HG03097 (cell line): ENCODE measurements around the gene ATE1.
"Not testable (repeated sequence)": the region's sequence is repeated elsewhere in the genome, so short reads cannot be mapped to it uniquely, and the experiment has no call there.

Source experiments
- ATAC-seq: cut with Tn5 transposase; IDR thresholded peaks from one replicate; pipeline ENCODE4 v1.9.1; 2021; ENCODE audit not compliant: unreplicated experiment, low FRiP score

Gene ATE1

DNA sequence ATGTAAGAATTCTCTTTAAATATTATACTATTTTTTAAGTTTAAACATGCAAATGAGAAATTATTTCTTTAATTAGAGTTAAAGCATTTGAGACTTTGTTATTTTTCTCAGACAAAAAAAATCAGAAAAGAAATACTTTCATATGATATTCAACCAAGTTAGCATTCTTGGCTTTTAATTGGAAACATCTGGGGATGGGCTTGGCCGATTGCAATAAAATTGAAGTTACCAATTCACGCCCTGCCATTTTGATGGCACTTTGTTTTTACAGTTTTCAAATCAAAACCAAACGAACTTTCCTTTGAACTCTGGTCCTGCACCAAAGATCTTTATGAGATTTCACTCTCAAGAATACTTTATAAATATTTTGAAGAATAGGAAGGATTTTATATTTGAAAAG lies 127.7 kb downstream of the ATE1 start:
- ATAC-seq: no peak

DNA sequence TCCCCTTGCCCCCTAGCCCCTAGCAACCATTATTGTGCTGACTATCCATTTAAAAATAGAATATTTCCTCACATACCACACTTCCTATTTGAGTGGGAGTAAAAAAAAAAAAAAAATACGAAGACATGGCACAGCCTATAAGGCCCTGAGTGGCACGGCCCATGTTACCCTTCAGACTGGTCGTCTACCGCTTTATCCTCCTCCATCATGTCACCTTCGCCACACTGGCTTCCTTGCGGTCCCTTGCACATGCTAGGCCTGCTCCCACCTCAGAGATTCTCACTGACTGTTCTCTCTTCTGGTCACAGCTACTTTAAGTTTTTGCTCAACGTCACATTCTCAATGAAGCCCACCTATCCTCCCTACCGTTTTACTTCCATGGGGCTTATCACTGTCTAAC lies 130.3 kb downstream of the ATE1 start:
- ATAC-seq: no peak

DNA sequence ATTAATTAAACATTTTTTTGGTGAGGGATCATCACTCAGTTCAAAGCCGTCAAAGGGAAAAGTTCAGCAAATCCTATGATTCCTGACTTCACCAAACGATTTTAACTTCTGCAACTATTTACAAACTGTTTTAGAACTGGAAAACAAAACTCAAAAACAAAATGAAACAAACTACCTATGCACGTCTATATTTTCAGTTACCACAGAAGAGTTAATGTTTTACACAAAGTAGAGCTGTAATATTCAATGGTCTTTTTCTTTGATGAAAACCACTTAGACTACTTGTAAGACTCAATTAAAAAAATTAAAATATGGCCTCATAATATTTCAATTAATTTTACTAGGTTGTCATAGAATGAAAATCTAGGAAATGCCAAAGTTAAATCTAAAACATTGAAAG lies 131.5 kb downstream of the ATE1 start:
- peak; percentile 84 for ATAC-seq

DNA sequence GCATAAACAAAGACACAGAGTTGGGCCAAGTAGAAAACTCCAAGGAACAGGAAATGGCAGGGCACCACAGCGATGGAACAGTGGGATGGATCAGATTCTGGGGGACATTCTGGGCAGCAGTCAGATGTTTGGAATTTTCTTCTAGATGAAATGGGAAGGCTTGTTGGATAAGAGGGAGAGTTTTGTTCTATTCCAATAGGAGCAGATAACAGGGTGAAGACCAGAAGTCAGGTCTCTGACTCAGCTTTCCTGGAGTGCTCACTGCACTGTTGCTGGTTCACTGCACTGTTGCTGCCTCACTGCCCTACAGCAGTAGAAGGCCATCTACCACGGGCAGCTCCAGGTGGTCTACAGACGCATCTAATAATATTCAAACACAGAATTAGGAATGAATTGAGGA lies 135.6 kb downstream of the ATE1 start:
- no peak for ATAC-seq

DNA sequence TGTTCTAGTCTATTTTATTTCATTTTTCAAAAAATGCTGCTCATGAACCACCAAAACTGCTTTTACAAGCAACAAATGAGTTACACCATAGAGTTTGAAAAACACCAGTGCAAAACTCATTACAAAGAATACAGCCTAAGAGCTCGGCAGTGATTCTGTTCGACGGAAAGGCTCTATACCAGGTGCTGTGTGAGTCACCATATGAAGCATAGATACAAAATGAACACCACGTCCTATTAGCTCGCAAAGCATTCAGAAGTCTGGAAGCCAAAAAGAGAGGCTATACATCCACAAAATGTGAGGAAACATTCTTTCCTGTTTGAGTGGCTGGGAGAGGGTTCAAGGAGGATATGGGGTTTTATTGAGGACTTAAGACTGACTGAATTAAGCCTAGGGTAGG lies 136.1 kb downstream of the ATE1 start:
- no peak for ATAC-seq

DNA sequence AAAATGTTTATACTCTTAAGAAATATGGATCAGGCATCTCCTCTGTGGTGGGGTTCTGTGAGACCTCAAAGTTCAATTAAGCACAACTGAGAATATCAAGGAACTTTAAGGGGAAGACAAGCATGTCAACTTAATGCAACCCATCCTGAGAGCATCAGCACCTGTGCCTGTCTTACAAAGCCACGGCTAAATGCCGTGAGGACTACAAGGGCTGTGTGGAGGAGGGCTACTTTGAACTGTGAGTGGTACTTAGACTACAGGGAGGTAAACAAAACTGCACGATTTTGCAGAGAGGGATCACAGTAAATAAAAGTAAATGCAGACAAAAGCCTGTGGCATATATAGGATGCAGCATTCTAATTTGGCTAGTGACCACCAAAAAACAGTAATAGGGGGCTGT lies 139.1 kb downstream of the ATE1 start:
- no peak for ATAC-seq

DNA sequence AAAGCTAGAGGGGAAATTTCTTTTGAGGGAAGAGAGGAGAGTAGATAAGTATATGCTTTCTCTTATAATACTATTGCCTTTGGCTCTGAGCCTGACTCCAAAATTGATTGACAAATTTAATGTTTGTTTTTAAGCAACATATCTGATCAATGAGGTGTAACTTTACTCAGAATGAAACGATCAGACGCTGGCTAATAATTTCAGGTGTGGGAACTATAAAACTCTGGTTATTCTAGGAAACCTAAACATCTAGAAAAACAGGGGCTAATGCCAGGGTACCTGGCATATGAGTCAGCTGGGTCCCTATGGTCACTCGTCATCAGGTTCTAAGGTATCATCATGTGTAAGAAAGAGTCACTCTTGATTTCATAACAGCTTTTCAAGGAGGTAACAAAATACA lies 139.7 kb downstream of the ATE1 start:
- no peak for ATAC-seq

DNA sequence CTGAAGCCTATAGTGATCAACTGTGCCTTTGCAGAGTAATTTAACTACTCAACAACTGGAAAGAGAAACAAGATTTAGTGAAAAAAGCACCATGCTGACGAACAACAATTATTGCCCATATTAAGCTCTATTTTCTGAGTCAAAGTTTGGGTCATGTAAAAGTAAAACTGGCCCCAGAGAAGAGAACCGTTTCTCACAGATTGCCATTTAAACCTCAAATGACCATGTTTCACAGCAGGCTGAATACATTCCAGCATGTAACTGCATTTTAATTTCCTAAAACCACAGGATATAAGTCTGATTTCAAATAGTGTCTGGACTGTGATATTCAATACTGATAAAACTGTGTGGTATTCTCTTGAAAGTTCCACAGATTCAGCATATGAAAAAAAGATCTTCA lies 140.7 kb downstream of the ATE1 start:
- no peak for ATAC-seq

DNA sequence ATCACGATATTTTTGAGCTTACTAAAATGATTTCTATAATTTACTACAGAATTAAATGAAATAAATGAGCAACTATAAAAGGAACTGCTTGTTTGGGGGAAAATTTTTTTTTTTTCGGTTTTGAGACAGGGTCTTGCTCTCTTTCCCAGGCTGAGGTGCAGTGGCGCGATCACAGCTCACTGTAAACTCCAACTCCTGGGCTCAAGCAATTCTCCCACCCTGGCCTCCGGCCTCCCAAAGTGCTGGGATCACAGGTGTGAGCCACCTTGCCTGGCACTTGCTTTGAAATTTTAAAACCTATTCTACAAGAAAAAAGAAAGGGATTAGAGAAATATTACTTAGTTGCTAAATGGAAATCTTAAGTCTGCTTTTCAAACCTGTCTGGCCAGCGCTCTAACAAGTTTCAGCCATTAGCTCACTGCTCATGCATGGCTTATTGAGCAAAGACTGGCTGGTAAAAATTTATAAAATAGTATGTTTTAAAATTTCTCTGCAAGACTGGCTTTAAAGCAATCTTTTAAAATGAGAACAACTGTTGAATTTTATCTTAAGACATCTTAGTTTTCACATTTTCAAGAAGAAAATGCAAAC lies 144.0 kb downstream of the ATE1 start:
- ATAC-seq: no peak

DNA sequence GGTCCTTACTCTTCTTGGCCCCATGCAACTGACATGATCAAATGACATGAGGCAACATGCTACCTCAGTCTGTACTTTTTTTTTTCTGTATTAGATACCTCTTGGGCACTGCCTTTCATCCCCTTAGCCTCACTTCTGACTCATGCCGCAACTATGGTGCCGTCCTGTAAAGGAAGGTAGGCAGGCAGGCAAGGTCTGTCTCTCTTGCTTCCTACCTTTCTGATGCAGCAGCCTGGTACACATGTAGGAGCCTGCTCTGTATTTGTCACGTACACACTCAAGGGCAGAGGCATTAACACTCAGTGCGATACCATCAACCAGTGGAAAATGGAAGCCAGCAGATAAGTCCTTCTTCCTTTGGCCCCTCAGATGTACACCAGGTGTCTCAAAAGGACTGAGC lies 146.7 kb downstream of the ATE1 start:
- no peak for ATAC-seq

DNA sequence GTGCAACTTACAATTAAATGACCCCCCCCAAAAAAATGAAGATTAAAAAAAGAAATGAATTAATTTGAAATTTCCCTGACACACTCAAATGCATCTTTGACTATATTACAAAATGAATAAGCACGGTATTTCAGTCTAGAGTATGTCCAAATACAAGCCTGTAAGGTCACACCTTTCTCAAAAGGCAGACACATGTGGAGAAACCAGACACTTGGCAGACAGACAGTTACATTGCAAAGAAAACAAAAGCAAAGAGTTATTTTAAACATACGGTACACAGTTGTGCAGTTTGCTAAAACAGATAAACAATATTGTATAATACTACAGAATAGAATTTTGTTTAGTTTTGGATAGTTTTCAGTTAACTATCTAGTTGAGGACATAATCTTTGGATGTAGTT lies 153.0 kb downstream of the ATE1 start:
- ATAC-seq: no peak

DNA sequence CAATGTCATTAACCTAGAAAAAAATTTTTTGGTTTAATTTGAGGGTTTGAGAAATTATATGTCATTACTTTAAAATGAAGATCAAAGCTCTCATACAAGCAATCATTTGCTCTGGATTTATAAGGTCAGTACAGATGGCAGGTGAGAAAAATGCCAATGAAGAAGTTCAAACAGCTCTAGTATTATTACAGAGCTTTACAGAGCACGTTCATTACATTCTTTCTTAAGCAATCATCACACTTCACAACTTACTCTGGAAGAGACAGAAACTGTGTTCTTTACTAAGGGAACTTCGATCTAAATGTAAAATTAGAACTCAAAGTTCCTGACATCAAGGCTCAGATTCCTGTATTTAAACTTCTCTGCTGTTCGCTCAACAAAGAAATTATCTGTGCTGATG lies 153.4 kb downstream of the ATE1 start:
- no peak for ATAC-seq

DNA sequence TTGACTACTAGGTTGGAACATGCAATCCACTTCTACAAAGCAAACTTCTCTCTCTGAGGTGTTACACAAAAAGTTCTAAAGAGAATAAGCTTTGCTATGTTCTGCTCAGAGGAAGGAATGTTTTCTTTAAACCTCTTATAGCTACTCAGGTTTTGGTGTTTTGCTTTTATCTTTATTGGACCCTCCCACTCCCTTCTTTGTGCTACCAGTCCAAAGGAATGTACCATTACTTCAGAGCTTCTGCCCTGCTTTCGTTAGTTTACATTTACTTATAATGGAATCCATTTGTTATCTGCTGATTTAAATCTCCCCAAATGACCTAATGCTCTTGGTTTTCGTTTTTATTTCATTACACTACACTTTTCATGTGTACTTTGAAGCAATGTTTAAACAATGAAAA lies 154.9 kb downstream of the ATE1 start:
- ATAC-seq: no peak

DNA sequence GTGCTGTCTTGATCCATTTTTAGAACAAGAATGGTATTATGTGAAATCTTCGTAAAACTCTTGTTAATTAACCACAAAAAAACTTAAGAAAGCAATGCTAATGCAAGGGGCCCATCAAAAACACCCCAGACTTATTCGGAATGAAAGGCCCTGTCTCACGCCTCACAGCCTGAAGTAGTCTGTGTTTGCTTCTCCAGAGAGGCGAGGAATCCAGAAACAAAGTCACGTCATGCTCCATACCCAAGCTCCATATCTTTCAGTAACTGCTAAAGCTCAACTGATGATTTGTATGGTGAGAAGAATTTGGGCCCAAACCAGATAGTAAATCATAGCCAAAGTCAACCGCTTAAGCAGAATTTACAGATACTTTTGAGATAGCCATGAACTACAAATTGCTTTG lies 155.4 kb downstream of the ATE1 start:
- ATAC-seq: no peak

DNA sequence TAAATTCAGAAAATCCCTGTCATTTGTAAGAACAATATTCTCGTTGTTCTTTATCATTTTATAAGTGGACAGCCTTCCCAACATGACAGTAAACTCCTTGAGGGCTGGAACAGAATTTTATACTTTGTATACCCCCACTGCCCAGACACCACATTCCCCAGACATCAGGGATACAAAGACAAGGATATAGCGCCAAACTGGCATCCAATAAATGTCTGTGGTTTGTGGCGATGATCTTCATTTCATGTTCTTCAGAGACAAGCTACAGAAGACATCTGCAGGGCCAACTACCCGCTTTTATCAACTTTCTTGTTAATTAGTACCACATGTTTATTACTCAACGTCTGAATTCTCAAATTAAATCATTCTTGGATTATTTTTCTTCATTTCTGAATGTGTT lies 155.9 kb downstream of the ATE1 start:
- no peak for ATAC-seq

DNA sequence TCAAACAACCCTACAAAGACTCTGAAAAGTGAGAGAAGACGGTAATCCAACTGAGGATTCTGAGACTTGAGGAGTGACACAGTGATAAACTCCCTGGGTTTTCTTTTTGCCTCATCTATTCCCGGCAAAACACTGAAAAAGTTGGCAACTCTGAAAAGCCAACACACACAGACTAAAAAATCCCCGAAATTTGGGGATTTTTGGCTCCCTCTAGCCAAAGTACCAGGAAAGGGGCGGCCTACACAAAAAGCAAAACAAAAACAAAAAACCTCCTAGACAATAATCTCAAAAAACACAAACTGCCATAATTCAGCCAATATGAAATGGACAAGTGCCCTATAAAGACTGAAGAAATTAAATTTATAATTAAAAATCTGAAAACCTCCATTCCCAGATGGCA lies 161.4 kb downstream of the ATE1 start:
- ATAC-seq: no peak

DNA sequence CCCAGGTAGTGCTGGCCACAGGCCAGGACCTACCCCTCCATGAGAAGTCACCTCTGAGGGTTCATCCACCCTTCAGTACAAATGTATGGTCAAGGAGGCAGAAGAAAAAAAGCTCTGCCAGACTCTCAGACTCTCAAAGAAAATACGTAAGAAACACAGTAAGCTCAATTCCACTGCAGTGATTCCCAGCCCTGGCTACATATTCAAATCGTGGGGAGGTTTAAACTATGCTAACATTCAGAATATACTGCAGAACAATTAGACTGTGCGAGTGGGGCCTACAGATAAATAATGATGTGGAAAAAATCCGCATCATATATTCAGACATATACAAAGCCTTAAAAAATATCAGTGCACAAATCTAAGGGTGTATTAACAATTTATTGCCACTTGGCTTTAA lies 162.6 kb downstream of the ATE1 start:
- no peak for ATAC-seq

DNA sequence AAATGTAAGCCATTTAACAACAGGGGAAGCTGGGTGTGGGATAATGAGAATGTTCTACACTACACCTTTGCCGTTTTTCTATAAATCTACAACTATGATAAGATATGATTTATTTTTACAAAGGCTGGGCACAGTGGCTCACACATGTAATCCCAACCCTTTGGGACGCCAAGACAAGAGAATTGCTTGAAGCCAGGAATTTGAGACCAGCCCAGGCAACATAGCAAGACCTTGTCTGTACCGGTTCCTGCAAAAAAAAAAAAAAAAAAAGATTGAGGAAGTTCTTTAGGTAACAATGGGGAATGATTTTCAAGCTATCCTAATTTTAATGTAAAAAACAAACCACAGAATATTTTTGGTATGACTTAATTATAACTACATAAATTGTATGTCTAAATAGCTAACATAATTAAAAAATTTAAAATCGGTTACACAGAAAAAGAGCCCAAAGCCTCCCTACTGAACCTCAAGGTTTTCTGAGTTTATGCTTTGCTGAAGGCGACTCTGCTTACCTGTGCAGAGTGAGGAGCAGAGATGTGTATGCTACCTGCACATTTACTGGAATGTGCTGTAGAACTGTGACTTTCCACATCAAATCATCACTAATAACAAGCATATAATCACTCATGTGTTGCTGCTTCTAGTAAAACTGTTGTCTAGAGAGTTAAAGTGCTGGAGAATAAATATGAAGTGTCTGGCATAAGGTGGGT lies 163.4 kb downstream of the ATE1 start:
- ATAC-seq: no peak

DNA sequence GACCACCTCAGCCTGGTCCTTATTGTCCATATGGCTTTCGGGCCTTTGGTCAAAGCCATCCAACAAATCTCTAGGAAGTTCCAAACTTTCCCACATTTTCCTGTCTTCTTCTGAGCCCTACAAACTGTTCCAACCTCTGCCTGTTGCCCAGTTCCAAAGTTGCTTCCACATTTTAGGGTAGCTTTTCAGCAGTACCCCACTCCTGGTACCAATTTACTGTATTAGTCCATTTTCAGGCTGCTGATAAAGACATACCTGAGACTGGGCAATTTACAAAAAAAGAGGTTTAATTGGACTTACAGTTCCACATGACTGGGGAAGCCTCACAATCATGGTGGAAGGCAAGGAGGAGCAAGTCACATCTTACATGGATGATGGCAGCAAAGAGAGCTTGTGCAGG lies 170.6 kb downstream of the ATE1 start:
- not testable (repeated sequence) for ATAC-seq

DNA sequence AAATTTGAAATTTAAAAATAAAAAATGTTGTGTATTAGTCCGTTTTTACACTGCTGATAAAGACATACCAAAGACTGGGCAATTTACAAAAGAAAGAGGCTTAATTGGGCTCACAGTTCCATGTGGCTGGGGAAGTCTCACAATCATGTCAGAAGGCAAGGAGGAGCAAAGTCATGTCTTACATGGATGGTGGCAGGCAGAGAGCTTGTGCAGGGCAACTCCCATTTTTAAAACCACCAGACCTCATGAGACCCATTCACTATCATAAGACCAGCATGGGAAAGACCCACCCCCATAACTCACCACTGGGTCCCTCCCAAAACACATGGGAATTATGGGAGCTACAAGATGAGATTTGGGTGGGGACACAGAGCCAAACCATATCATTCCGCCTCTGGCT lies 172.3 kb downstream of the ATE1 start:
- ATAC-seq: not testable (repeated sequence)

DNA sequence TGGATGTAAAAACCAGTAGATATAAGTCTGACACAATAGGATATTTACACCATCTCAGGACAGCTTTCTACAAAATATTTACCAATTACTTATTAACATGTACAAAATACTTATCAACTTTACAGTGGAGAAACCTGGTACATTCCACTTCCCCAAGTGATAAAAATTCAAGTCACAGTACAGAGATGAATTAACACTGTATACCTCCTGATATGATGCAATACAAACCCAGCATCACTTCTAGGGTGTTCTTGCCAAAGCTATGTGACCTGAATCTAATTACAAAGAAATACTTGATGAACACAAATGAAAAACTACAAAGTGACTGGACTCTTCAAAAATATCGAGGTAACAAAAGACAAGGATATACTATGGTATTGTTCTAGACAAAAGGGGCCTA lies 173.2 kb downstream of the ATE1 start:
- peak; percentile 13 for ATAC-seq

DNA sequence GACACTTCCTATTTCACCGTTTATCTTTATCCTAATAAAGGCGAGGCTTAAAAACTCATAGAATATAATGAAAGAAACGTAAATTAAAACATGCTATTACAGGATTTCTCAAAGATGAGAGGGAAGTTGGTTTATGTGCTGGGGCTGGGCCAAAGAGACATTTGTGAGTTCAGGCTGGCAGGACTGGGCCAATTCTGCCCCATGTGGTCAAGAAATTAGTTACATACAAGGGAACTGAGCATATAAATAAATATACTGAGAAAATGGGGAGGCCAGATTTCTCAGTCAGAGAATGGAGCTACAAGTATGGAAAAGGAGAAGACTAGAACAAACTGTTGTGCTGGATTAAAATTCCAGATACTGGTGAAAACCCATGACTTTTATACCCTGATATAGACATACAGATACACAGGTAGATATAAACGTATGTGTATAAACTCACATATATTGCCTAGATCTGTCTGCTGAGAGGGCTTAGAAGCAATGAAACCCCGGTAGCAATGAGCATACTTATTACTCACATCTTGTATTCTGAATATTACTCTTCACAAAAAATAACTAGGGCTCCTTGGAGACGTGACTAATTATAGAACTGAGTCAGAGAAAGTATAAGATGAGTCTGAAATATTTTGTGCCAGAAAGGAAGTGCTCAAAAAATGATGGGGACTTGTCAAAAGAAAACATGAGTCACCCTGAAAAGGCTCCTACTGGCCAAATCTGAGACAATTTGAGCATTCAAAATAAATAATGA lies 173.9 kb downstream of the ATE1 start:
- ATAC-seq: peak; percentile 87
